SK-N-SH (cell line): ENCODE measurements around the gene SLC17A2.

Experiments
- CTCF ChIP-seq: fragments of 200-600 bp; sonication (generic); IDR thresholded peaks from 2 replicates; pipeline ENCODE4 v1.6.1; 2017; ENCODE audit warnings: antibody characterized with exemption, mild to moderate bottlenecking, moderate library complexity
- EP300 ChIP-seq, 2 experiments: IDR thresholded peaks; 2 replicates each; pipeline versions ENCODE4 v1.4.0 to v1.6.1; 2012; ENCODE audit warnings: borderline replicate concordance in 1 of 2, low read depth in 1 of 2, low read length in 1 of 2
- PBX3 ChIP-seq: IDR thresholded peaks from 2 replicates; pipeline ENCODE4; 2012
- RCOR1 ChIP-seq: fragments of 150-350 bp; IDR thresholded peaks from 2 replicates; pipeline ENCODE4 v1.6.1; 2017; ENCODE audit warnings: antibody characterized with exemption, low read length
- USF2 ChIP-seq: fragments of 150-350 bp; IDR thresholded peaks from 2 replicates; pipeline ENCODE4 v1.6.1; 2017; ENCODE audit warnings: antibody characterized with exemption, low read length, low read depth, borderline replicate concordance

GRCh38 chr6:25916789-25917490 lies 13.6 kb downstream of the SLC17A2 start:
- TF ChIP-seq USF2 (no peak), PBX3 (no peak), EP300 (IDR thresholded peaks at IDR 0.05; ENCODE audit: borderline replicate concordance in 1 of 2, low read depth in 1 of 2, low read length in 1 of 2) (no peak), RCOR1 (no peak), CTCF (no peak)
